Left lung (tissue), 10 donors: ENCODE data around the gene STAB2. TPM values are rescaled to one million over a fixed set of nuclear protein-coding genes. Genes with fewer than 3 reads are reported as not detected.

Experiments used
- ATAC-seq: fragments of 200-7000 bp; cut with Tn5 transposase; one replicate; pipeline ENCODE4 v1.9.1; 2020; ENCODE audit warnings: moderate library complexity
- DNase-seq, 4 donors: peaks; one replicate each; pipeline ENCODE4 v3.0.0-alpha.2; 2013 to 2020
- H3K27ac ChIP-seq, 2 donors: fragments of 200-600 bp; sonication (generic) in 1 of 2; one replicate each; pipeline versions ENCODE4 v1.5.0 to v1.8.0; 2020 to 2021
- H3K27me3 ChIP-seq, 2 donors: fragments of 200-600 bp; sonication (generic) in 1 of 2; one replicate each; pipeline versions ENCODE4 v1.5.0 to v1.8.0; 2020 to 2021
- H3K36me3 ChIP-seq, 2 donors: fragments of 200-600 bp; sonication (generic) in 1 of 2; one replicate each; pipeline versions ENCODE4 v1.5.0 to v1.8.0; 2020 to 2021
- H3K4me1 ChIP-seq, 2 donors: fragments of 200-600 bp; one replicate each; pipeline ENCODE4 v1.8.0; 2021
- H3K4me3 ChIP-seq, 2 donors: fragments of 200-600 bp; sonication (generic) in 1 of 2; one replicate each; pipeline versions ENCODE4 v1.5.0 to v1.8.0; 2020 to 2021; ENCODE audit warnings: mild to moderate bottlenecking in 1 of 2
- H3K9me3 ChIP-seq, 2 donors: fragments of 200-600 bp; sonication (generic) in 1 of 2; one replicate each; pipeline versions ENCODE4 v1.5.0 to v1.8.0; 2020 to 2021
- CTCF ChIP-seq, 2 donors: fragments of 200-600 bp; sonication (generic) in 1 of 2; IDR thresholded peaks; one replicate each; pipeline versions ENCODE4 v1.5.0 to v1.8.0; 2021; ENCODE audit warnings: antibody characterized with exemption in 2 of 2
- intact Hi-C, 2 donors: fragments of 100-400 bp; cut with DNase I; formaldehyde crosslinking; loops; one replicate each; pipeline versions ENCODE4 v1.11.2 to v1.14.2; 2022
- polyA plus RNA-seq, 6 donors: library from polyadenylated mRNA; unstranded; fragments of 120-200 nt; gene quantifications; one replicate each; pipeline ENCODE4 v1.2.1, GENCODE V29; 2013; ENCODE audit not compliant: insufficient read length in 6 of 6
- total RNA-seq, 2 donors: library from RNA; stranded (reverse); fragmentation: NEBNext Ultra II Directional; extraction: Animal tissue kit (Norgen Biotek cat#: 25700); gene quantifications; one replicate each; pipeline ENCODE4 v1.2.1, GENCODE V29; 2021
- donor health status: DM: no; HTN: yes; CAD: no.
- donor health status: DM: no; HTN: no; CAD: no.

STAB2 gene
- total and polyA plus RNA-seq, 8 donors: 1.3 to 41.9 (median 31.5) TPM

DNA sequence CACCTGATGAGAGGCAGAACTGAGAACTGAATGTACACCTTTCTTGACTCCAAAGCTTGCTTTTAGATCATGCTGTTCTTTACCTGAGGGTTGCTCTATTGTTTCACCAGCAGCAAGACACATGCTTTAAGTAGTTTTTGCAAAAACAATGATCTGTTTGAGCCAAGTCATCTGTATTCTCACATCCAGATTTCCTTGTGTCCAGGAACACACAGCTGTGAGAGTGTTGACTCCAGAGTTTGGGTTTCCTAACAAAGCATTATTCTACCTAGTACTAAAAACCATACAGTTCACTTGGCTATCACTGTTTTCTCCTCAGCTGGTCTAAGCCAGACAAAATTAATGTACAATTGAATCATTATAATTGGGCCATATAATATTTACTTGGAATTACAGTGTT, 120.4 kb downstream of the STAB2 start:
- Histone ChIP-seq H3K4me1 (no peaks in the 10 kb centered on the region), H3K27me3 (peaks cover 0 to 10% of the 10 kb centered on the region in 2 donors), H3K4me3 (no peak overlapping the region), H3K36me3 (no peaks in the 10 kb centered on the region), H3K27ac (no peak overlapping the region), H3K9me3 (no peaks in the 10 kb centered on the region)
- TF ChIP-seq CTCF (IDR thresholded peaks at IDR 0.05): no peak
- intact Hi-C loops: no loop called here
- DNase-seq (no peak), ATAC-seq (no peak)

DNA sequence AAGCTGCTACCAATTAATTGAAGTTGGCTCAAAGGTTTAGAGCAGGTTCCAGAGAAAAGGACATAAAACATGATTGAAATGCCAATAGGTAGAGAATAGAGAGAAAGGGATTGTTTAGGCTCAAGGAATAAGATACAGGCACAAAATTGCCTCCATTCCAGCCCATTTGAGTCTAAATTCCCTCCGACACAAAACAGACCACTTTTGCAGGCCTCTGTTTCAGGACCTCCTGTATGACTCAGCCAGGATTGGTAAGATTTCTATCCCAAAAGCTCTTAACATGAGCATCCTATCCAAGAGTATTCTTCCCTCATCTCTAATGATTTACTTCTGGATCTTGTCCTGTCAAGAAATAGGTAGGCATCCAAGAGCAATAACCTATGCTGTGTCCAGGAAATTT, 123.5 kb downstream of the STAB2 start:
- no peak for DNase-seq
- H3K9me3 ChIP-seq: no peaks in the 10 kb centered on the region
- intact Hi-C loops: no loop called here
- H3K4me3 ChIP-seq: no peak overlapping the region
- H3K27me3 ChIP-seq: peaks cover 0 to 10% of the 10 kb centered on the region in 2 donors
- no peak for TF ChIP-seq CTCF (IDR thresholded peaks at IDR 0.05)
- H3K27ac ChIP-seq: no peak overlapping the region
- no peaks in the 10 kb centered on the region for H3K4me1 ChIP-seq
- H3K36me3 ChIP-seq: no peaks in the 10 kb centered on the region
- no peak for ATAC-seq

GRCh38 chr12:103712216-103712615, 125.1 kb downstream of the STAB2 start:
- no peak for ATAC-seq

DNA sequence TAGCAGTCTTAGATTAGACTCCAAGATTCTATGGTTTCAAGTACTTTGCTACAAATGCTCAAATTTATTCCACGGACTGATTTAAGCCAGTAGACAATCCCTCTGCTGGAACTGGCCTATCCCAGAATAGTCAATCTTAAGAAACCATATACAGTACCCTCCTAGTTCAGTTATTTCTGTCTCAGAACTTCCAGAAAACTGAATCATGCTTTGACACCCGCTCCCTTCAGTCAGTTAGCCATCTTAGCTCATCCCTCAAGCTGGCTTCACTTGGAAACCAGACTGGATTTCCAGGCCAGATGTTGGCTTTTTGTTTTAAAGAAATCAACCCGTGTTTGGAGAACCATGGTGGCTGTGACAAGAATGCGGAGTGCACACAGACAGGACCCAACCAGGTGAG, 128.4 kb downstream of the STAB2 start:
- H3K27ac ChIP-seq: no peak overlapping the region
- intact Hi-C loops: no loop called here
- H3K27me3 ChIP-seq: no peaks in the 10 kb centered on the region
- TF ChIP-seq CTCF (IDR thresholded peaks at IDR 0.05): no peak
- no peak overlapping the region for H3K4me3 ChIP-seq
- no peaks in the 10 kb centered on the region for H3K36me3 ChIP-seq
- no peaks in the 10 kb centered on the region for H3K4me1 ChIP-seq
- no peaks in the 10 kb centered on the region for H3K9me3 ChIP-seq
- ATAC-seq: no peak
- DNase-seq: no peak

More at GRCh38 chr12:103712216-103712615, 125.1 kb downstream of the STAB2 start:
- intact Hi-C loops: no loop called here
- peaks cover 0 to 5% of the 10 kb centered on the region in 2 donors for H3K27me3 ChIP-seq
- no peaks in the 10 kb centered on the region for H3K9me3 ChIP-seq
- H3K4me3 ChIP-seq: no peak overlapping the region
- TF ChIP-seq CTCF (IDR thresholded peaks at IDR 0.05): no peak
- H3K27ac ChIP-seq: no peak overlapping the region
- no peaks in the 10 kb centered on the region for H3K36me3 ChIP-seq
- no peak for DNase-seq
- no peaks in the 10 kb centered on the region for H3K4me1 ChIP-seq

DNA sequence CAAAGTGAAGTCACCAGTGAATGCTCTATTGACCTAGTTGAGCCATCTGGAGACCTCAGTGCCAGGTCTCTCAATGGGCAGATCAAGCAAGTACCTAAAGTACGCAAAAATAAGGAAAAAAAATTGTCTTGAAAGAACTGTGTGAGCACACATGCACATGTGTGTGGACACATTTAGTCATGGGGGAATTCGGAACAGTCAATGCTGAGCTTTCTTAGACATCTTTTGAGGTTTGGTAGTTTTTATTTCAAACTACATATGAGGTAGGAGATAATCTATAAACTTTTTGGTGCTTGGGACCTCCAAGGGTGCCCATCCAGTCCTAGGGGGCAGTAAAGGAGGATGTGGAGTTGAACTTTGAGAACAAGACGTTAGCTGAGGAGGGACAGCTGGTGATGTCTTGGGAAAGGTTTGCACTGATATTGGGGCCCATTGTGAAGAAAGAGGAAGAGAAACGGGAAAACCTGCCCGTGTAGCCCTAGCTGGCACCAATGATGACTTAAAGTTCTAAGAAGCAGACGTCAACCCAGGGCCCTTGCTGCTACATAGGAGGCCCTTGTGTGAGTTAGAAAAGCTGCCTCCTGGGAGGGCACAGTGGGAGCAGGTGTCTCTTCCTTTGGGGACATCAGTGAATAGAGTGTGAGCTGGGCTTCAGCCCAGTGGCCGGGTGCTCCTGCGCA, 129.6 kb downstream of the STAB2 start:
- DNase-seq: no peak
- Histone ChIP-seq H3K27me3 (no peaks in the 10 kb centered on the region), H3K9me3 (no peaks in the 10 kb centered on the region), H3K36me3 (no peaks in the 10 kb centered on the region), H3K27ac (no peak overlapping the region), H3K4me3 (no peak overlapping the region), H3K4me1 (no peaks in the 10 kb centered on the region)
- no peak for TF ChIP-seq CTCF (IDR thresholded peaks at IDR 0.05)
- intact Hi-C loops: no loop called here
- ATAC-seq: no peak
